Hematopoietic multipotent progenitor cell treated with erythropoietin and hydrocortisone succinate and interleukin-3 and kit ligand, for 15 days (in vitro differentiated cells): ENCODE data around the gene ZBTB46.
A peak's percentile ranks its signal among the peaks of the same experiment; 100 is the strongest.
"Not testable (repeated sequence)": the region's sequence is repeated elsewhere in the genome, so short reads cannot be mapped to it uniquely, and the experiment has no call there.

ENCODE experiments used
- DNase-seq: peaks from one replicate; pipeline ENCODE4 v3.0.0-alpha.2; 2015; ENCODE audit warnings: low spot score

ZBTB46 gene

GRCh38 chr20:63734111-63734945, 96.7 kb downstream of the ZBTB46 start:
- no peak for DNase-seq

GRCh38 chr20:63733579-63734081, 97.4 kb downstream of the ZBTB46 start:
- DNase-seq: no peak

- DNase-seq: no peak
Observed at GRCh38 chr20:63733117-63733516, 97.9 kb downstream of the ZBTB46 start.

GRCh38 chr20:63732118-63733095, 98.7 kb downstream of the ZBTB46 start:
- DNase-seq: no peak

- DNase-seq: no peak
Observed at GRCh38 chr20:63731410-63731809, 99.7 kb downstream of the ZBTB46 start.

GRCh38 chr20:63730189-63730733, 100.8 kb downstream of the ZBTB46 start:
- not testable (repeated sequence) for DNase-seq

- DNase-seq: not testable (repeated sequence)
Observed at GRCh38 chr20:63722967-63723622, 108.0 kb downstream of the ZBTB46 start.

GRCh38 chr20:63718996-63719395, 112.1 kb downstream of the ZBTB46 start:
- no peak for DNase-seq

- no peak for DNase-seq
Observed at GRCh38 chr20:63714858-63715257, 116.2 kb downstream of the ZBTB46 start.

GRCh38 chr20:63712191-63712590, 118.9 kb downstream of the ZBTB46 start:
- no peak for DNase-seq

- no peak for DNase-seq
Observed at GRCh38 chr20:63711085-63711645, 119.9 kb downstream of the ZBTB46 start.

- no peak for DNase-seq
Observed at GRCh38 chr20:63709149-63709527, 121.9 kb downstream of the ZBTB46 start.

GRCh38 chr20:63708301-63709148, 122.5 kb downstream of the ZBTB46 start:
- no peak for DNase-seq

- peak; percentile 89 for DNase-seq
Observed at GRCh38 chr20:63707558-63708300, 123.3 kb downstream of the ZBTB46 start, which contains the start of the genes ARFRP1 and ZGPAT. ARFRP1 (minus strand) TSS chr20:63707976; CDS start chr20:63707091, 885 bp downstream. ZGPAT (plus strand) TSS chr20:63708039; CDS start chr20:63708581, 542 bp downstream.

GRCh38 chr20:63706852-63707557, 124.1 kb downstream of the ZBTB46 start:
- DNase-seq: peak; percentile 50

- no peak for DNase-seq
Observed at GRCh38 chr20:63706027-63706695, 124.9 kb downstream of the ZBTB46 start.

GRCh38 chr20:63705232-63706026, 125.6 kb downstream of the ZBTB46 start:
- no peak for DNase-seq
